ENCODE measurements around the gene ARHGEF2. TPM values are rescaled to one million over a fixed set of nuclear protein-coding genes. Genes with fewer than 3 reads are reported as not detected.
A peak's percentile ranks its signal among the peaks of the same experiment; 100 is the strongest.

The ARHGEF2 gene
- total and polyA plus RNA-seq, 9 of the 15 experiments (the other 6 are each of a cell fraction or from before 2014, with no cell fraction given): 7.1 to 162 (median 62.2) TPM

- CTCF ChIA-PET (ENCODE audit: low intra/inter-chr PET ratio): no interaction called here
- no peaks in the 10 kb centered on the region for H3K9me3 ChIP-seq (replicated peaks; ENCODE audit: control insufficient read depth, insufficient read depth, low read depth, low read length)
- H3K27ac ChIP-seq (ENCODE audit: extremely low read depth, low read depth, low read length): peak overlapping the region; percentile 52; the same call in 1 of the 3 replicates
- H3K36me3 ChIP-seq (ENCODE audit: control insufficient read depth, insufficient read depth, low read length): peaks cover 64% of the 10 kb centered on the region; the same call in 2 of the 3 replicates
- peaks cover 97% of the 10 kb centered on the region for H3K79me2 ChIP-seq (ENCODE audit: control insufficient read depth, insufficient read depth, low read length)
- peaks cover 5% of the 10 kb centered on the region for H3K9me1 ChIP-seq (ENCODE audit: control insufficient read depth, insufficient read depth, low read length)
- H3K4me3 ChIP-seq: no peak overlapping the region
- no peaks in the 10 kb centered on the region for H3K27me3 ChIP-seq (ENCODE audit: control insufficient read depth in 2 of 2, insufficient read depth in 2 of 2, low read length in 2 of 2)
- BruUV-seq (replicated peaks): no TSS peak
- intact Hi-C loops (cut with micrococcal nuclease): no loop called here
- H3K4me1 ChIP-seq (replicated peaks in 1 of 2; ENCODE audit: control insufficient read depth in 2 of 2, insufficient read depth in 2 of 2, low read length in 2 of 2): peaks cover 58 to 62% of the 10 kb centered on the region in 2 experiments
- H2AFZ ChIP-seq (ENCODE audit: low read depth, low read length): no peak overlapping the region
- ATAC-seq: no peak
- WGBS (ENCODE audit: insufficient coverage, low coverage, missing lambda C conversion rate): 86% methylated on average over 9 of the region's 9 CpGs
- DNase-seq (ENCODE audit: extremely low read depth in 1 of 4, low spot score in 3 of 4): no peak
- POLR2A ChIA-PET: interaction anchor here (1.0 to 3.3 kb wide), 6 partner anchors 8 to 33 kb away, joined by 3 to 12 read pairs (median 5); no protein-coding TSS in a partner anchor
- peaks cover 14% of the 10 kb centered on the region; the same call in 1 of the 2 replicates for H4K20me1 ChIP-seq (replicated peaks; ENCODE audit: control insufficient read depth, insufficient read depth, low read length)
- H3K4me2 ChIP-seq (ENCODE audit: insufficient read depth, low read length): peak overlapping the region; percentile 20; the same call in 1 of the 2 replicates
- in situ Hi-C loops (cut with MboI): no loop called here
- peak overlapping the region; percentile 5 to 84; a peak in 3 of 4 replicates for H3K9ac ChIP-seq (ENCODE audit: insufficient read depth in 1 of 2, low read depth in 2 of 2, low read length in 2 of 2)
- no peak for FAIRE-seq
- TF ChIP-seq STAG1 (CRISPR knock-in tag; IDR thresholded peaks at IDR 0.05; ENCODE audit: borderline replicate concordance): 0 out of 2 replicates have a peak, but pooled peaks have one; percentile 15
- no peak for TF ChIP-seq MCM5 (IDR thresholded peaks at IDR 0.05; ENCODE audit: low read depth)
- TF ChIP-seq ERF (CRISPR knock-in tag; IDR thresholded peaks at IDR 0.05): no peak
- no peak for TF ChIP-seq ASH1L (IDR thresholded peaks at IDR 0.05; ENCODE audit: borderline replicate concordance, low read depth, partially characterized antibody)
- TF ChIP-seq EWSR1 (IDR thresholded peaks at IDR 0.05; ENCODE audit: borderline replicate concordance, low read depth, partially characterized antibody): no peak
- TF ChIP-seq PRDM10 (IDR thresholded peaks at IDR 0.05; ENCODE audit: partially characterized antibody): peak; percentile 43
- peak; percentile 70 for TF ChIP-seq POLR2G (IDR thresholded peaks at IDR 0.05; ENCODE audit: low read depth, low read length)
- TF ChIP-seq ESRRA (IDR thresholded peaks at IDR 0.05; ENCODE audit: borderline replicate concordance, low read depth): no peak
- no peak for TF ChIP-seq CBFB (CRISPR knock-in tag; IDR thresholded peaks at IDR 0.05)
- no peak for TF ChIP-seq PPARD (CRISPR knock-in tag; IDR thresholded peaks at IDR 0.05)
- no peak for TF ChIP-seq ATF1 (CRISPR knock-in tag; IDR thresholded peaks at IDR 0.05)
- TF ChIP-seq ATF1 (tag; IDR thresholded peaks at IDR 0.05): no peak
- peak; percentile 77 for TF ChIP-seq RBFOX2 (IDR thresholded peaks at IDR 0.05; ENCODE audit: low read depth, low read length)
- no peak for TF ChIP-seq NCOR1 (IDR thresholded peaks at IDR 0.05)
- no peak for TF ChIP-seq HNRNPLL (IDR thresholded peaks at IDR 0.05; ENCODE audit: low read depth, low read length, poor library complexity, severe bottlenecking)
- no peak for TF ChIP-seq TCF7 (IDR thresholded peaks at IDR 0.05; ENCODE audit: borderline replicate concordance)
- no peak for TF ChIP-seq HOXB6 (CRISPR knock-in tag; IDR thresholded peaks at IDR 0.05; ENCODE audit: borderline replicate concordance)
- no peak for TF ChIP-seq JUNB (CRISPR knock-in tag; conservative IDR thresholded peaks at IDR 0.05)
- TF ChIP-seq TCF7L2 (IDR thresholded peaks at IDR 0.05; ENCODE audit: low read depth, low read length): no peak
- no peak for TF ChIP-seq SRSF7 (optimal IDR thresholded peaks at IDR 0.05; ENCODE audit: low read depth, low read length)
These were observed 6.2 kb downstream of the ARHGEF2 start for GRCh38 chr1:155971910-155972809.

Measured in K562 (cell line).